Type B pancreatic cell (in vitro differentiated cells): ENCODE data around the gene AKAP13. TPM values are rescaled to one million over a fixed set of nuclear protein-coding genes. Genes with fewer than 3 reads are reported as not detected.

Source experiments
- DNase-seq: peaks from one replicate; pipeline ENCODE4 v3.0.0; 2021; ENCODE audit warnings: mixed read lengths; ENCODE audit not compliant: unreplicated experiment; ENCODE audit errors: extremely low spot score
- H3K27ac Mint-ChIP-seq: 2 replicates; pipeline ENCODE4 v1.8.0; 2021; ENCODE audit warnings: mild to moderate bottlenecking, mixed read lengths
- H3K27me3 Mint-ChIP-seq: 2 replicates; pipeline ENCODE4 v1.8.0; 2021; ENCODE audit warnings: mixed read lengths
- H3K36me3 Mint-ChIP-seq: 2 replicates; pipeline ENCODE4 v1.8.0; 2021; ENCODE audit warnings: mixed read lengths
- H3K4me1 Mint-ChIP-seq: one replicate; pipeline ENCODE4 v1.8.0; 2021; ENCODE audit warnings: mixed read lengths; ENCODE audit not compliant: unreplicated experiment
- H3K4me3 Mint-ChIP-seq: 2 replicates; pipeline ENCODE4 v1.8.0; 2021; ENCODE audit warnings: mild to moderate bottlenecking, mixed read lengths
- H3K9me3 Mint-ChIP-seq: 2 replicates; pipeline ENCODE4 v1.8.0; 2021; ENCODE audit warnings: mixed read lengths
- total RNA-seq: library from RNA; stranded (reverse); gene quantifications from 2 replicates; pipeline ENCODE4 v1.2.1, GENCODE V29; 2021; ENCODE audit warnings: low replicate concordance
- TF ChIP-seq, protein P1 (sequence below): fragments of 200-600 bp; sonication (generic); conservative IDR thresholded peaks from 2 replicates; pipeline ENCODE4 v1.5.0; 2021; ENCODE audit warnings: antibody characterized with exemption, mild to moderate bottlenecking

AKAP13 gene
- total RNA-seq, 1 donor from 2014 or later, result 75.7 TPM

DNA sequence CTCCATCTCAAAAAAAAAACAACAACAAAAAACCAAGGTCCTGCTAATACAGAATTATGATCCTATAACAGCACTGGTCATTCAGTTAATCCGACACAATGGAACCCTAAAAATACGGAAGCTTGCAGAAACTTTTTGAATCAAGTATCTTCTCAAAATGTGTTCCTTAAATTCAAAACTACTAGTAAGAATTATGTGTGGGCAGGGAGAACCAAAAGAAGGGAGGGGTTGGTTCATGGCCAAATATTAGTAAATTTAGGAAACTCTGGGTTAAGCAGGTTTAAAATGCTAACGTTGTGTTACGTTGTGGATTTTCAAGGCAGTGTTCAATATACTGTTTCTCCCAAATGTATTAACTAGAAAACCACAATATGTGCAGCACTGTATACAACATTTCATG lies 298.8 kb downstream of the AKAP13 start:
- H3K27me3 Mint-ChIP-seq, result no peaks in the 10 kb centered on the region
- no peak for DNase-seq
- H3K9me3 Mint-ChIP-seq, result no peaks in the 10 kb centered on the region
- TF ChIP-seq, protein P1, sequence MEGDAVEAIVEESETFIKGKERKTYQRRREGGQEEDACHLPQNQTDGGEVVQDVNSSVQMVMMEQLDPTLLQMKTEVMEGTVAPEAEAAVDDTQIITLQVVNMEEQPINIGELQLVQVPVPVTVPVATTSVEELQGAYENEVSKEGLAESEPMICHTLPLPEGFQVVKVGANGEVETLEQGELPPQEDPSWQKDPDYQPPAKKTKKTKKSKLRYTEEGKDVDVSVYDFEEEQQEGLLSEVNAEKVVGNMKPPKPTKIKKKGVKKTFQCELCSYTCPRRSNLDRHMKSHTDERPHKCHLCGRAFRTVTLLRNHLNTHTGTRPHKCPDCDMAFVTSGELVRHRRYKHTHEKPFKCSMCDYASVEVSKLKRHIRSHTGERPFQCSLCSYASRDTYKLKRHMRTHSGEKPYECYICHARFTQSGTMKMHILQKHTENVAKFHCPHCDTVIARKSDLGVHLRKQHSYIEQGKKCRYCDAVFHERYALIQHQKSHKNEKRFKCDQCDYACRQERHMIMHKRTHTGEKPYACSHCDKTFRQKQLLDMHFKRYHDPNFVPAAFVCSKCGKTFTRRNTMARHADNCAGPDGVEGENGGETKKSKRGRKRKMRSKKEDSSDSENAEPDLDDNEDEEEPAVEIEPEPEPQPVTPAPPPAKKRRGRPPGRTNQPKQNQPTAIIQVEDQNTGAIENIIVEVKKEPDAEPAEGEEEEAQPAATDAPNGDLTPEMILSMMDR, result no peak
- H3K27ac Mint-ChIP-seq, result no peak overlapping the region
- no peaks in the 10 kb centered on the region for H3K4me1 Mint-ChIP-seq
- H3K4me3 Mint-ChIP-seq, result no peak overlapping the region
- H3K36me3 Mint-ChIP-seq, result peaks cover 24% of the 10 kb centered on the region

DNA sequence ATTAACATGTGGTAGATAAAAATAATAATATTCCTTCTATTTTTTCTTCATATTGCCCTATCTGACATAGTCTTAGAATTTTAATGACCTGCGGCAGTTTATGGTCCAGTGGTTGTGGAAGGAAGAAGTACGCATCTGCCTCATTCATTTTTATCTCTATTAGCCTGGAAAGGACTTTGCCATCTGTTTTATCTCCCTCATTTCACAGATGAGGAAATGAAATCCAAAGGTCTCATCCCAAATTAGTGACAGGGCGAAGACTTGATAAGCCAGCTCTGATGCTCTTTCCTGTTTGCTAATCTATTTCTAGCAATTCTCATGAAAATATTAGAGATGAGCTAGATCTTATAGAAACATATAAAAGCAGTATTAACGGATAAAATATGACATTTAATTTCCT lies 301.0 kb downstream of the AKAP13 start:
- TF ChIP-seq, protein P1, result no peak
- Mint-ChIP-seq H3K4me3 (no peak overlapping the region), H3K27me3 (no peaks in the 10 kb centered on the region), H3K36me3 (peaks cover 20% of the 10 kb centered on the region), H3K9me3 (no peaks in the 10 kb centered on the region), H3K27ac (no peak overlapping the region), H3K4me1 (no peaks in the 10 kb centered on the region)
- no peak for DNase-seq

DNA sequence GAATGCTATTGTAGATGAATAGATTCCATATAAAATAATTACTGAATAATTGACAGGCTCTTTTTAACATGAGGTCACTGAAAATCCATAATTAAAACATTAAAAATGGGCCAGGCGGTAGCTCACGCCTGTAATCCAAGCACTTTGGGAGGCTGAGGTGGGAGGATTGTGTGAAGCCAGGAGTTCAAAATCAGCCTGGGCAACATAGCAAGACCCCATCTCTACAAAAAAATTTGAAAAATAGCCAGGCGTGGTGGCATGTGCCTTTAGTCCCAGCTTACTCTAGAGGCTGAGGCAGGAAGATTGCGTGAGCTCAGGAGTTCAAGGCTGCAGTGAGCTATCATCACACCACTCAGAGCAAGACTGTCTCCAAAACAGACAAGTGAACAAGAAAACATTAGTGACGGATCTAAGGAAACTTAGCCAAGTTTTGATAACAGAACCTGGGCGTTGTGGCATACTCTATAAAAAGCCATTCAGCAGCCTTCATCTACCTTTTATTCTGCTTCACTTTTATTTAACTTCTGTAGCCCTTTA lies 303.8 kb downstream of the AKAP13 start:
- H3K9me3 Mint-ChIP-seq, result no peaks in the 10 kb centered on the region

DNA sequence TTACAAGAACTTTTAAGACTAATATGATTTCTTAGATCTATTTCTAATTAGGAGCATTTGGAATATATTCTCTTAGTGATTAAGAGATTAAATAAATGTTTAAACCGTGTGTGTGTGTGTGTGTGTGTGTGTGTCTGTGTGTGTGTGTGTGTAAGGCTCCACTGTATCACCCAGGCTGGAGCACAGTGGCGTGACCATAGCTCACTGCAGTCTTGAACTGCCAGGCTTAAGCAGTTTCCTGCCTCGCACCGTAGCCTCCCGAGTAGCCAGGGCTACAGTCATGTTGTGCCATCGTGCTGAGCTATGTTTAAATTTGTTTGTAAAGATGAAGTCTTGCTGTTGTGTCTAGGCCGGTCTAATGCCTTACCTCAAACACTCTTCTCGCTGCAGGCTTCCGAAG lies 305.0 kb downstream of the AKAP13 start:
- Mint-ChIP-seq H3K4me3 (no peak overlapping the region), H3K9me3 (no peaks in the 10 kb centered on the region), H3K27me3 (no peaks in the 10 kb centered on the region), H3K27ac (no peak overlapping the region), H3K4me1 (peaks cover 11% of the 10 kb centered on the region), H3K36me3 (peaks cover 27% of the 10 kb centered on the region)
- TF ChIP-seq, protein P1, result no peak
- no peak for DNase-seq

More for the DNA sequence above, 303.8 kb downstream of the AKAP13 start:
- TF ChIP-seq, protein P1, result no peak
- DNase-seq, result no peak
- H3K4me3 Mint-ChIP-seq, result no peak overlapping the region
- no peaks in the 10 kb centered on the region for H3K27me3 Mint-ChIP-seq
- no peak overlapping the region for H3K27ac Mint-ChIP-seq
- H3K4me1 Mint-ChIP-seq, result peaks cover 2% of the 10 kb centered on the region
- peaks cover 24% of the 10 kb centered on the region for H3K36me3 Mint-ChIP-seq

DNA sequence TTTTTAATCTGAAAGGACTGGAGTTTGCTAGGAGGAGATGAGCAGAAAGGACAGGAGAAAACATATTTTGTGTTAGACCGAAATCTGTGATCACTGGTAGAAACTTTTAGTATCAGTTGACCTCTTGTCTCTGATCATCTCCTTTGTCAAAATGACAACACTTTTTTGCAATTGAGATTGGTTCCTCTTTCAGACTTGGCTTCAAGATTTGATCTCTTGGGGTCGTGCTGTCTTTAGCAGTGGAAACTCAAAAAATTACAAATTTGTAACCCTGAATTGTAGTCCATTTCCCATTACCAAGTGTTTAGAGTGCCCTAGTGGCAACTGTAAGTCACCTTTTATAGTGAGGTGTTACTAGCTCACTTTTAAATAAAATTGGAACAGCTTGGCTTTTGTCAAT lies 306.9 kb downstream of the AKAP13 start:
- DNase-seq, result no peak
- Mint-ChIP-seq H3K4me1 (peaks cover 14% of the 10 kb centered on the region), H3K9me3 (no peaks in the 10 kb centered on the region), H3K4me3 (no peak overlapping the region), H3K27me3 (no peaks in the 10 kb centered on the region), H3K36me3 (peaks cover 27% of the 10 kb centered on the region), H3K27ac (no peak overlapping the region)
- TF ChIP-seq, protein P1, result no peak

DNA sequence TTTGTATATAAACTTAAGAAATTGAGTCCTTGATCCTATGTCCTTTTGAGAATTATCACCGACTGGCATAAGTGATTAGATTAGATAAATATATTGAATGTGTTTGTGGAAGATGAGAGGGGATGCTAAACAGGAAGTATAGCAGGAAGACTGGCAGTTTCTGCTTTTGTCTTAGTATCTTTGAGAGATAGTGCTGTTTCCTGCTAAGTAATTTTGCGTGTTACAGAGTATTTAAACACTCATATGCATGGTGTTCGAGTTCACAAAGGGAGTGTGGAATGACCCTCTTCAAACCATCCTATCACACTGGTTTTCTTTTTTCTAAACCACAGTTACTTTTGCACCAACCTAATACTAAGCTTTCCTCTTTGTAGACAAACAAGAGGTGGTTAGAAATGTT lies 308.3 kb downstream of the AKAP13 start:
- TF ChIP-seq, protein P1, result no peak
- Mint-ChIP-seq H3K4me1 (peaks cover 14% of the 10 kb centered on the region), H3K9me3 (no peaks in the 10 kb centered on the region), H3K27me3 (no peaks in the 10 kb centered on the region), H3K4me3 (no peak overlapping the region), H3K27ac (no peak overlapping the region), H3K36me3 (peaks cover 28% of the 10 kb centered on the region)
- no peak for DNase-seq
